NCI-H526 (cell line): Measurements from ENCODE around the gene PNMA1.

Experiments
- DNase-seq, 2 experiments: peaks; one replicate each; lab custom pipeline; 2025; lab: John Stamatoyannopoulos, UW

The PNMA1 gene

DNA sequence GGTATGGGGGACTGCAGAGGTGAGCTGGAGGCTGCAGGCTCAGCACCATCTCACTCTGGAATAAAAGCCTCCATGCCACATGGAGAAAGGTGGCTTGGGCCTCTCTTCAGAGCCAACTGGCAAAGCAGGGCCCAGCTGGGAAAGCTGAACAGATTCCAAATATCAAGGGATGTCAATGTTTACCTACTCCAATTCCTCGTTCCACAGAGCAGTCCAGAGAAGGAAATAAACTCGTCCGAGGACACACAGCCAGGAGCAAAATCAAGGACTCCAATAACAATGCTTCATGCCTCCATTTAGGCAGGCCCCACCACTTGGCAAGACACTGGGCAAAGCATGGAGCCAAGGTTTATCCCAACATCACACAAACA, 36.3 kb upstream of the PNMA1 start:
- DNase-seq, result no peak

DNA sequence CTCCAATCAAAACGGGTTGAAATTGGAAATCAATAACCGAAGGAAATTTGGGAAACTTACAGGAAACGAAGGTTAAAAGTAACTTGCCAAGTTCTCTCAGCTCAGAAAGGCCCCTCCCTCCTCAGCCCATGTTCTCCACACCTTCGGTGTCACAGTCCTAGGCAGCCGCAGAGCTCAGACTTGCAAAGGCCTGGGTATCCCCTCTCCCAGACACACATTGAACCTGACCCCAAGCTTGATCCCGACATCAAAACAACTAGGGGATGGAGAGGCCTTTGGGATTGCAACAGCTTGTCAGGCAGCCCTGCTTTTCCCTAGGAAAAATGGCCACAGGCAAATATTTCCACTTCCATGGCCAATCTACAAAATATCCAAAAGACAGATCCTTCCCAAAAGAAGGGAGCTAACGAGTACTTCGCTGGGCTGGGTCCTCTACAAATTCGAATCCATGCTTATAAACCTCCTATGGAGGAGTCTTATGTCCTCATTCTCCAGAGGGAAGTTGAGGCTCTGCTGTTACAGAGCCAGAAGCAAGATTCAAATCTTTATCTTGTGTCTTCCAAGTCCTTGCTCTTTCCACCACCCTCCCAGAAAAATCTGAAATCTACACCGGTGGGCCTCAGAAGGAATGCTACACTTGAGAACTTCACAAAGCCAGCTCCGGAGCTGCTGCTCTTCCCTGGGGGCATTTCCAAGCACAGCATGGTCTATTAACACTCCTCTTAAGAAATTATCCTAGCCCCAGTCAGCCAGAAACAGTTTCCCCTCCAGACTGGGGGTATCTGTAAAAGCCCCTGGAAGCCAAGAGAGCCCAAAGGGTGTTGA, 35.7 kb upstream of the PNMA1 start:
- DNase-seq, result no peak

DNA sequence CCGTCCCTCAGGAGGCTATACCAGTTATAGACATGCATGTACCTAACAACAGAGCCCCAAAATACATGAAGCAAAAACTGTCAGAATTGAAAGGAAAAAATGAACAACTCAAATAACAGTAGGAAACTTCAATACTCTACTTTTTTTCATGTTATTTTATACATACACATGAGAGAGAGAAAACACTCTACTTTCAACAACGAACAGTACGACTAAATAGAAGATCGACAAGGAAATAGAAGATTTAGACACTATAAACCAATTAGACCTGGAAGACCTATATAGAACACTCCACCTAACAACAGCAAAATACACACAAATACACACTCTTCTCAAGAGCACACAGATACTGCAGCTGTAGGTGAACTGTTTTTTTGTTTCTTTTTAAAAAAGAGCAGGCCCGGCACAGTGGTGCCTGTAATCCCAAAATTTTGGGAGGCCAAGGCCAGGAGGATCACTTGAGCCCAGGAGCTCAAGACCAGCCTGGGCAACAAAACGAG, 34.7 kb upstream of the PNMA1 start:
- DNase-seq, result no peak

DNA sequence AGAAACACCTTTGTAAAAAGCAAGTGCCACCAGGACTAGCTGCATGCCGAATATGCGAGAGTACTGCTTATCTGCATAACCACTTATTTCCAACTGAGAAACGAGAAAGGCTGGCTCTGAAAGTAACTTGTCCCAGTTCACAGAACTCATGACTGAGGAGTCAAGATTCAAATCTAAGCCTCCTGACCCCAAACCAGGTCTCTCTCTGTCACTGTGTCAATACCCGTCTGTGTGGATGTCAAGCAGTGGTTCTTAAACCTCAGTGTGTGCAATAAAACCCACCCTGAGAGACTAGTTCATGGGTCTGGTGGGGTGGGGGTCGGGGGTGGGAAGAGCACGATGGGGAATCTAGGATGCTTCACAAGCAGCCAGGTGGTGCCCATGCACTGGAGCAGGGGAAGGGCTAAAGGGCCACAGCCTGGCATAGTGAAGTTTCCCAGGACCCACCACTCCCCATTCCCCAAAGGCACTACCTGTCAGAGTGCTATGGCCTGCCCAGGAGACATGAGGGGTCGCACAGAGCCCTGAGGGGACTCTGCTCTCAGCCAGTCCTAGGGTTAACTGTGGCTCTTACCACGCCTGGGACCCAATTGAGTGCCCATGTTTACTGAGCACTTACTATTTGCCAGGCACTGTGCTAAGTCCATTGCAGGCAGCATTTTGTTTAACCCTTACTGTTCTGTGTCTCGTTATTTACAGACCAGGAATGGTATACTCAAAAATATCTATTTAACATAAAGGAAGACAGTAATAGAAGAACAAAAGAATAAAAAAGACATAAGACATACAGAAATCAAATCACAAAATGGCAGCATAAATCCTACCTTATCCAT, 33.4 kb upstream of the PNMA1 start:
- no peak for DNase-seq

DNA sequence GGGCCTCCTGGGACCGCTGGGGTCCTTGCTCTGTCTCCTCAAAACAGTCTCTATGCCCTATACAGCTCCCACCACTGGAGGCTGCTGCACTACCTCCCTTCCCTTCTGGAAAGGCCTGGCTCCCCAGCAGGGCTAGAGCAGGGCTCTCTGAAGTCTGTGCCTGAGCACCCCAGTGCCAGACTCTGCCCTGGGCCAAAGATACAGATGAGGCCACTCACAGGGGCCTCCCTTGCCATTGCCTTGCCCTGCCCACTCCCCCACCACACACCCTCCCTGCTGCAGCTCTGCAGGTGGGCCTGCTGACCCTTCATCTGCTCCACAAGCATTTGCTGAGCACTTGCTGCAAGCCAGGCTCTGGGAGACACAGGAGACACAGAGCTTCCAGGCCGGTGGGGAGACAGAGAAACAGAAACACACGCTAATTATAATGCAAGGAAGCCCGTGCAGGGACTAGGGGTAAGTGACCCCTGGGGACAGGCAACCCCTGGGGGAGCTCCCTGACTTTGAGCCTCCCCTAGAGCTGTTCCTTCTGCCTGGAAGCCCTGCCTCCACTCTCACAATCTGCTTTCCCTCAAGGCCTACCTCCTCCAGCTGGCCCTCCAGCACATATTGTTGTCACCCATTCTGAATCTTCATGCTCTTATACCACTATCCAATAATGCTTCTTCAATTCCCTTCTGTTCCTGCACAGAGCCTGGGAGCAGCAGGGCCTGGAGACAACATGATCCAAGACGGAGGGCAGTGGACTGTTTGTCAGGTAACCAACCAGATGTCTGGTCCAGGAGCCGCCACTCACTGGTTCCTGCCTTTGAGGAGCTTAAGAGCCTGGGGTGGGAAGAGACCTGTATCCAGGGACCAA, 32.6 kb upstream of the PNMA1 start:
- no peak for DNase-seq

DNA sequence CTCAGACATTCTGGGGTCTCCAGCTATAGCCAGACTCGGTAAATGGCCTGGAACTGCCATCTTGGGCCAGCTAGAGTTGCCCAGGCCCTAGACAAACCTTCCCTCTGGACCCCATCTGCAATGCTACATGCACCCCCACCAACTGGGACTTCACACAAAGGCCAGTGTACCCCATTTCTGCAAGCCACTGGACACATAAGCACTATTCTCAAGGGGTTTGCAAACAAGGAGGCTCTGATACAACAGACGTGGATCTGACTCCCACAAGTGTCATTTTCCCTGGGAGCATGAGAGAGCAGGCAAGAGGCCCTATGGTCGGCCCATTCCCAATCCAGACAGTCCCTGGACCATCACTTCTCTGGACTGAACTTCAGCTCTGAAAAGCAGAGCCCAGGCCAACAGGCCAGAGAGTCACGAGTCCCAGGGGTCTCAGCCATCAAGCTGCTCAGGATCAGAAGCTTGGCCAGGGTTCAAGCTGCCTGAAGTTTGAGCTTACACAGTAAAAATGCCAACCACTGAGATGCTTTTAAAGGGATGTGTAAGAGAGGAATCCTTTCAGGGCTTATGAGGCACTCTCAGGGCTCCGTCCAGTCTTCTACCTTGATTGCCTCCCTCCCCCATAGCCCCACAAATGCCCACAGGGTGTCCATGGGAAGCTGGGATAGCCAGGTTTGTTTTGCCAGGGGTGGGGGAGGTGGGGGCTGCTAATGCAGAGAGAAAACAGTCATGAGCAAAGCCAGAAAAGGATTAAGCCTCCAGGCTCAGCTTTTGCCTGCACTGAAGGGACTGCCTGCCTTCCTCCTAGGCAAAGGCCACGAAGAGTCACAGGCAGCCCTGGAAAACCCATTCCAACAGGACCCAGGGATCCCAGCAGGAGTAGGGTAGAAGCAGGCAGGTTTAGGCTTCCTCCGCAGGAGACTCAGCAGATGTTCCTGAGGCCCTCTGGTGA, 31.7 kb upstream of the PNMA1 start:
- DNase-seq, result no peak

DNA sequence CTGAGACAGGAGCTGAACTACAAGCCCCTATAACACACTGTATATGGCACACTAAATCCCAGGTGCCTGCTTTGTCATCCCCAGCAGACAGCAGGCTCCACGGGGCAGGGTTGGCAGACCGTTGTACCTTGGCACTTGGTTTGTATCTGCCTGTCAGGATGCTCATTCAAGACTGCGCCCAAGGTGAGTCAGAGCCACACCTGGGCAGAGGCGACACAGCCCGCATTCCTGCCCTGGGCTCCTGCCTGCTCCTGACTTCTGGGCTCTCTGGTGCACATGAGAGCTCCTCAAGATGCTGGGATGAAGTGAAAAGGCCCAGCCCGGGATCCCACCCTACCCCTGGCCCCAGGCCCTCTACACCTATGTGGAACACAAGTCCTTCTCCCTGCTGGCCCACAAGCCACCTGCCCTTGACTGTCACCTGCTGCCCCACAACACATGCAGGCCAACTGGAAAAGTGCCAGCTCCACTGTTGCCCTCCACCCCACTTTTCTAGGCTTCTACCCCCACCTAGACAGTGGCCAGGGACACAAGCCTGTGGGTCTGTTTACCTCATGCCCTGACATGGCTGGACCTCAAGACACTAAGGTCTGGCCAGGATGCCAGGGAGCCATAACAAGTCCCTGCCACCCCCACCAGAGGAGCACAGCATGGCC, 30.8 kb upstream of the PNMA1 start:
- DNase-seq, result no peak

DNA sequence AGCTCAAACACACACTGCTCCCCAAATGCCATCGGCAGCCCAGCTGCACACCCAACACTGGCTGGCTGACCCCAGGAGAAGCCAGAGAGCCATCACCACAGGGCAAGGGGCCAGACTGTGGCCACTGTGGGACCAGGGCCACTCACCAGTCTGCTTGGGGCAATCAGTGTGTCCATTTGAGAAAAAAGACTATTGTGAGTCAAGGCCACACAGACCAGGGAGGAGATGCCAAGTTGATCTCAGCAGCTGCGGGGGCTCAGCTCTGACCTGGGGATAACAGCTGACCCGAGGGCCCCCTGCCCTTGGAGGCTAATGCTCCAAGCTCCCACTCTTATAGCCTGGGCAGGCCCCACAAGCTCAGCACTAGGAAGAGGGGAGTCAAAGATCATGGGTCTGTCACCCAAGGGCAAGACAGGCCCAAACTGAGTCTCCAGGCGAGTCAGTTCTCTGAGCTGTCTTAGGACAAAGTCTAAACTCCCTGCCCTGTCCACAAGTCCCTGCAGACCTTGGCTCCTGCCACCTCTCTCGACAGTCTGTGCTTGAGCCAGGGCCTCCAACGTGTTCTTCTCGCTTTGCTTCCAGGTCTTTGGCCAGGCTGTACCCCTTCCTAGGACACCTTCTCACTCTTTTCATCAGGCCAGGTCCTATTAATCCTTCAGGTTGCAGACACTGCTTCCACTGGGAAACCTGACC, 30.1 kb upstream of the PNMA1 start:
- DNase-seq, result no peak

DNA sequence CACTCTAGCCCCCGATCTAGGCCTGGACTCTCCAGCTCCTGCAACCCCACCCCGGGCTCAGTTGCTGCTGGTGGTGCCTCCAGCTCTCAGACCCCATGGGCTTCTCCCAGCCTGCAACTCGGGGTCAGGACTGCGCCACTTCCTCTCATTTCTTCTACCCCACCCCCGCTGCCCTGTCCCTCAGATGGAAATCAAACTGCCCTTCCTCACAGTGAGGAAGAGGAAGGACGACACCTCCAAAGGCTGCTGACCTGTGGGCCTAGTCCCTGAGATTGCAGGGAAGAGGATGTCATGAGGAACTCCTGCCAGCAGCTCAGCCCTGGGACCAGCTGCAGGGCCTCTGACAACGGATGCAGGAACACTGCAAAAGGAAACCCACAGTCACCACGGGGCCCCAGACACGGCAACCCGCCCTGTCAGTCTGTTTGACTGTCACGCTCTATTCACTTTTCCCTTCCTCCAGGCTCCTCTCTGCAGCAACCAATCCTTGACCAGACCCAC, 29.3 kb upstream of the PNMA1 start:
- DNase-seq, result peak; percentile 16 to 43

DNA sequence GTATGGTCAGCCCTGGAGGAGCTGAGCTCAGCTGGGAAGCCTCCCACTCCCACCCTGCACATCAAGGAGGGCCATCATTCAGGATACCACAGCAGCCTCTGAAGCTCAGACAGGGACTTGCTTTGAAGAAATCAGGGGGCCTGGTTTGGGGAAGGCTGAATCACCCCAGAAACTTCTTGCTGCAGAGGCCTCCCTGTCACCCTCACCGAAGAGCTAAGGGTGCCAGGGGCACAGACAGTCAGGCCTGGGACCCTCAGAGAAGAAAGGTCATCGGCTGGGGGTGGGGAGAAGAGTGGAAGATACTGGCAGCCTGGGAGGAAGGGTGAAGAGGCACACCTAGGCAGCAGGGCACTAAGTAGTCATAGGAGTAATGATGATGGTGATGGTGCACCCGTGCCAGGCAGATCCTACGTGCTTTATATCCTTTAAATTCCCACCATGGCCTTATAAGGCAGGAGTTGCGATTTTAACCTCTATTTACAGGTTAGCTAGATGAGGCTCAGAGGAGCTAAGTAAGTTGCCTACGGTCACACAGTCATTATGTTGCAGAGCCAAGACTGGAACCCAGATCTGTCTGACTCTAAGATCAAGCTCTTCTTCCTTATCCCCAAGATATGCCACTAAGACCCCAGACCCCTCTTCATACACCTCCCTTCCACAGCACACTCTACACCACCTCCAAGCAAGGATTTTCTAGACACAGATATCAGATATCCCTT, 28.5 kb upstream of the PNMA1 start:
- DNase-seq, result no peak

DNA sequence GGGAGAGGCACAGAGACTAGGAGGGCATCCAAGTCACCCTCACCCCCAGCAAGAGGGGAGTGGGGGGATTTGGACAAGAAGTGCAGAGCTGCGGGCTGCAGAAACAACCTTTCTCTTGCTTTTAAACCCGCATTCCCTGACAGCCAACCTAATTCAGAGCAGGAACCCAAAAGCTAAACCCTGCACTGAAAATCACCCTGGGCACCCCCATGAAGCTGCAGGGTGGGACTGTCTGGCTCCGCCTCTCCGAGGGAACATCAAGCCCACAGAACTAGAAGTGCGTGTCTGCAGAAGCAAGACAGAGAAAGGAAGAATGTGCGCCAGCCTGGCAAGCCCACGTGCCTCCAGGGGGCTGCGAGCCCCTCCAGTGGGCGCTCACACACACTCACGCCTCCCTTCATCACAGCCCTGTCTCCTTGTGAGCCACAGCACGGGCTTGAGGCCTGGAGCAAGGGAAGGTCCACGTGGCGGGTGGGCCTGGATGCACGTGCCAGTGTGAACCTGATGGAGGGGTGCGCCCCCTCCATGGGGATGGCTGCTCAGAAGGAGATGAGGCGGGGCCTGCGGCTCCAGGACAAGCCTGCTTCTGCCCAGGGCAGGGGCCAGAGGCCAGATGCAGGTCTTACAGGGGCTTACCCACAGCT, 27.8 kb upstream of the PNMA1 start:
- DNase-seq, result peak in 1 of 2 experiments; percentile 24

DNA sequence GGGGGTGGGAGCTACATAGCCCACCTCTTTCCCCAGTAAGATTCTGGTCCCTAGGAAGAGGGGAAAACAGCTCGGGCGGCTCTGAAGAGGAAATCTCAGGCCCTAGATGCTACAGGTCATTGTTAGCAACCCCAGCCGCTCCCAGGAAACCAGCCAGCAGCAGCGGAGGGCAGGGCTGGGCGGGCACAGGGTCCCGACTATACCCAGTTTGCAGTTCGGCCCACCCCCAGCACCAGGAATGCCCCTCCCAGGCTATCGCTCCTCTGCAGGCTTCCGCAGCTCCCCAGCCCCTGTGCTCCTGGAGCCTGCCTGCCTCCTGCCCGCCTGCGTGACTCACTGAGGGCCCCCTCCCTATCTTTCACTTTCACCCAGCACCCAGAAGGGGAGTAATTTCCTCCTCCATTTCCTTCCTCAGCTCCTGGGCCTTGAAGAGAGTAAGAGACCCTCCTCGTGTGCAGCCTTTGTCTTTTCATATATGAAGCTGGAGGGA, 27.2 kb upstream of the PNMA1 start:
- peak in 1 of 2 experiments; percentile 50 for DNase-seq

DNA sequence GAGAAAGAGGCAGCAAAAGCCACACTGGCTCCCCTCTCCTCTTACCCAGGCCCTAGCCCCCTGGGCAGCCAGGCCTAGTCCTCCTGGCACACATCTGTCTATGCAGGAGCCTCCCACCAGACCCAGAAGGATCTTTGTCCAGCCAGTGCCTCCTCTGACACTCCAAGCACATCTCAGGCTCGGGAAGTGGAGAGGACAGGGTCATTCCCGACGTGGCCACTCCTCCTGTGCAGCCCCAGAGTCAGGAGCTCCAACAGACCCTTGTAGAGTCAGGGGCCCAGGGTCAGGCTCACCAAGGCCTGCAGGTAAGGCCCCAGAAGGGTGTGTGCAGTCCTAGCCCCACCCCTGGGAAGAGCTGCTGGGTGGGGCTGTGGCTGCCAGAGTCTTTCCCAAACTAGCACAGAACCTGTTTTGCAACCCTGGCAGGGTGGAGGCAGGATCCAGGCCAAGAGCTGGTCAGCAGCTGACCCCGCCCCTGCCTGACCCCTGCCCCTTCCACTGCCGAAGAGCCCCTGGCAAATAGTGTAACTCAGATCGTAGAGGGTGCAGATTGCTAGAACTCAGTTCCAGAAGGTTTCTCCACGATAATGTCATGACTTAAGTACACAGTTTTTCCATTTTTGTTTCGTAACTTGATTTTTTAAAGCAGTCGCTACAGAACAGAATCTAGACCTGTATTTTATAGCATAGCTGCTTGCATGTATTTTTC, 26.6 kb upstream of the PNMA1 start:
- peak in 1 of 2 experiments; percentile 61 for DNase-seq

DNA sequence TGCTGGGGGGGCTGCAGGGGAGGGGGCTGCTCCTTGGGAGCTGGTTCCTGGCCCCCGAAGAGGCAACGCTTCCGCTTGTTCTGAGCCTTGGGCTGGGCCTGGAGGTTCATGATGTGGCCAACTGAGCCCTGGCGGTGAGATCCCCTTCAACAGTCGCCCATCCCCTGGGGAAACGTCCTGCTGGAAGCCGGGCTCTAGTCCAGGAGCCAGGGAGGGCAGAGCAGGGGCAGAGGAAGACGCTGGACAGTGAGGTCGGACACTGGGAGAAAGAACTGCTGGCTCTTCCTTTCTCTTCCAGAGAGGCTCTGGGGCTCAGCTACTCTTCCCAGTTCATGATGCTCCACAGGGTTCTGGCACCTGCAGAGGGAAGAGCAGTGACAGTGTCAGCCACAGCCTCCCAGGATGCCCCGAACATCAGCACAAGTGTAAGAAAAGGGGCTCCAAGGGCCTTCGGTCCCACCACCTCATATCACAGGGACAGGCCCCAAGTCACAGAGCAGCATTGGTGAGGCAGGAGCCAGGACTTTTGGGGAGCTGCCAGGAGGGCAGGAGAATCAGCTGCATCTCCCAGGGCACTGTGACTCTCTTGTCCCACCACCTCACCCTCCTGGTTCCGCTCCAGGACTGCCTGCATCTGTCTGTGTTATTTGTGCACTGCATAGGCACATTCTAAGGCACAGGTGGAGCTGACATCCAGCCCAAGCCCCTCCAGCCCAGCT, 25.9 kb upstream of the PNMA1 start:
- DNase-seq, result no peak

DNA sequence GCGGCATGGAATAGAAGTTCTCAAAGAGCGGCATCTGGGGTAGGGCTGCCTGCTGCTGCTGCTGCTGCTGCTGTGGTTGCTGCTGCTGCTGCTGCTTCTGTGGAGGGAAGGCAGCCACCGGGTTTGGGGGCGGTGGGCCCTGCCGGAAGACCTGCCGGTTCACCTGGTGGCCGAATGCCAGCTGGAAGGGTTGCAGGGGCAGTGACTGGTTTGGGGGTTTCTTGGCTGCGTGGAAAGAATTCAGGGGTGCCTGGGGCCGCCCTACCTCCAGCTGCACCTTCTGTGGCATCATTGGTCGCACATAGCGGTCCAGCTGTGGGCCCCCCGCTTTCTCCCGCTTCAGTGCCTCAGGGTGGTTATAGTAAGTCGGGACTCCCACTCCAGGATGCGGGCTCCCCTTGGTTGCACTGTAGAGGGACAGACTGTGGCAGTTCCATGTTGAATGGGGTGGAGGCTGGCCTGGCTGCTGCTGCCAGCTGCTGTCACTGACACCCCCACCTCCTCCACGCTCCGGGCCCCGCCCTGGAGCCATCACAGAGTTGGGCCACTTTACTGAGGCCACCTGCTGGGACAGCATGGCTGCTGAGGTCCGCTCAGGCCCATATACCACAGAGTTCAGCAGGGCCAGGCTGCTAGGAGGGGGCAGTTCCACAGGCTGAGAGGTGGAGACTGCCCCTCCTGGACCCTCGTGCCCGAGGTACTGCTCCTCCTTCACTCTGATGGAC, 25.2 kb upstream of the PNMA1 start:
- DNase-seq, result no peak

DNA sequence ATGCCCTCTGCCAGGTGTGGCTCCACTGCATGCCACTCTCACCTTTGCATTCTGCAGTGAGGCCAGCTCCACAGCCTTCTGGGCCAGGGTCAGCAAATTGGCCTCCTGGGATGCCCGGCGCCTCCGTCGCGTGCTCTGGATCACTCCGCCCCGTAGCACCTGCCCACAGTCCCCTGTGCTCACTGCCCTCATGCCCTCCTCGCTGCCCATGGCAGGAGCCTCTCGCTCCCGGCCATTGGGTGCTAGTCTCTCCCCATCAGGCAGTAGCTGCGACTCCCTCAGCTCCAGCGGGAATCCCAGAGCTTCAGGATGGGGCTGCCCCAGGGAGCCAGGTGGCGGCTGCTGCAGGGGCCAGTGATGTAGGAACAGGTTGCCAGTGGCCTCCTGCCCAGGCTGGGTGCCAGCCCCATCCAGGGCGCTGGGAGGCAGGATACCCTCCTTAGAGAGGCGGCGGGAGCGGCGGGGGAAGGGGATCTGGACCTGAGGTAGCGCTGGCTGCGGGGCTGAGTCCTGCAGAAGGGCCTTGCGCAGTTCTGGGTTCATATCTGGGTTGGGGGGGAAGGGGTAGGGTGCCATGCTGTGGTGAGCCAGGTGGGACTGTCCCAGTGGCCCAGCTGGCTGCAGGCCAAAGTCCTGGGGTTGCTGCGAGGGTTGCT, 24.5 kb upstream of the PNMA1 start:
- DNase-seq, result no peak
